Stimulated activated CD8-positive, alpha-beta memory T cell treated with anti-CD3 and anti-CD28 coated beads, Interleukin-4, amount 100 ng/mL, for 48 hours (primary cell): ENCODE results near the gene SERPINE3.

ENCODE experiments used
- DNase-seq: peaks from one replicate; pipeline ENCODE4 v3.0.0-alpha.2; 2020

Gene SERPINE3

DNA sequence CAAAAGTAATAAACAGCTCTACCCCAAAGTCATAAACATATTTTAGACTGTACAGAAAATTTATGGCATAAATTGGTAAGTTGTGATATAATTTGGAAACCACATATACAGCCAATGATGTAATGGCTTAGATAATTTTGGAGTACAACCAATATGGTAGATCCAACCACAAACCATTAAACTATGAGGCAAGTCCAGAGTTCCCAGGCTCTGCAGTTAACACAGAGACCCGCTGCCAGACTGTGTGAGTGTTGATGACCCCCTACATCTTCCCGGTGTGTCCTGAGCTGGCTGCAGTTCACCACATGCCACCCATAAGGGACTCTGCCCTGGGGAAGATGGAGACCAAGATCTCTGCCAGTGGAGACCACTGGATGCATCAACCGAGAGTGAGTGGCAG, 9.9 kb upstream of the SERPINE3 start:
- no peak for DNase-seq

DNA sequence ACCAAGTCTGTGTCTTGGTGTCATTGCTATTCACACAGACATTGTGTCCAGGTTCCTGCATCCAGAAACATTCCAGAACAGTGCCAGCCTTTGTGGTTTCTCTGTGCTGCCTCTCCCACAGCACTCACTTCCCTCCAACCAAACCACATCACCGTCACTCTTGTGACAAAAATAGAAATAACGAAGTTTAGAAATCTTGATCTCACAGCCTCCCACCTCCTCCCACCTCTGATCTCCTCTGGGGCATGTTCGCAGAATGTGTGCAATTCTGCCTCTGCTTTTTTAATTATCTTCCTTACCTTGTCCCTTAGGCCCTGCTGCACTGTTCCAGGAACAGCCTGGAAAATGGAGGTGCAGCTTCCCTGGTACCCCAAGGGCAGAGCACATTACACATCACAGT, 8.7 kb upstream of the SERPINE3 start:
- DNase-seq, result no peak

- DNase-seq, result no peak
Observed at GRCh38 chr13:51331354-51331861, 8.1 kb upstream of the SERPINE3 start.

DNA sequence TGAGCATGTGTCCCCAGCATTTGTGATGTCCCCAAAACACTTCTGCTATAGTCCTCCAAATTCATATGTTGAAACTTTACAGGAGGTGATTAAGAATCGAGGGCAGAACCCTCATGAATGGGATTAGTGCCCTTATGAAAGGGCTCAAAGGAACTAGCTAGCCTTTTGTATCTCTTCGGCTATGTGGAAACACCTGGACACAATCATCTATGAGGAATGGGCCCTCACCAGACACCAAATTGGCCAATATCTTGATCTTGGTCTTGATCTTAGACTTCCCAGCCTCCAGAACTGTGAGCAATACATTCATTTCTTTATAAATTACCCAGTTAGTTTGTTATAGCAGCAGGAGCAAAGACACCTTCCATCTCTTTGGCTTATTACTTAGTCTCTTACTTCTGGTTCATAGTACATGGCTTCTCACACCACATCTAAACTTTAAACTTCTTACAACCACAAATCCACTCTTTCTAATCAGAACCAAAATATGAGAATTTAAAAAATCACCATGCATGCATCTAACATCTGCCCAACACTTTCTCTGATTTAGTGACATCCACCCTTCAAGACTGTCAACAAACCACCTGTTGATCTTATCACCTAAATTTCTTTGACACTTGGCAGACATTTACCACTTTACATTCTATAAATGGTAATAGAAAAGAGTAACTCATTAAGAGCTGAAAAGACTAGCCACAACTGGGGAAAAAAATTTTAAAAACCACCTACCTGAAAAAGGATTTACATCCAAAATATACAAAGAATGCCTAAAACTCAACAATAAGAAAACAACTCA, 6.7 kb upstream of the SERPINE3 start:
- no peak for DNase-seq

- no peak for DNase-seq
Observed at GRCh38 chr13:51333421-51333820, 6.1 kb upstream of the SERPINE3 start.

GRCh38 chr13:51333826-51334225, 5.7 kb upstream of the SERPINE3 start:
- DNase-seq, result no peak

DNA sequence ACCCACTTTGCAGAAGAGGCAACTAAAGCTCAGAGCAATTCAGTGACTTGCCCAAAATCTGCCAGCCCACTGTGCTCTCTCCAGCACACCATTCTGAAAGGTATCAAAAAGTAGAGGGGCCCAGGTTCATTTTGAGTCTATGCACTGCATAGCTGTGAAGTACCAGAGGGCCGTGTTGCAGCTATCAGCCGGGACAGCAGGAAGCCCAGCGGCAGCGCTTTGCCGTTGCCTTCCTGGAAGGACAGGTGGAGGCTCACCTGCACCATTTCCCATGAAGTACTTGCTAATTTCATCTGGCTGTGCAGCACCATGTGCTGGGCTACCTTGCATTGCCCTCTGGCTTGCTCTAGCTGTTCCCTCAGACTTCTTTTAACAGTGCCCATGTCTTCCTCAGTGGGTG, 2.7 kb upstream of the SERPINE3 start:
- no peak for DNase-seq

GRCh38 chr13:51339952-51340732, 651 bp downstream of the SERPINE3 start:
- no peak for DNase-seq

DNA sequence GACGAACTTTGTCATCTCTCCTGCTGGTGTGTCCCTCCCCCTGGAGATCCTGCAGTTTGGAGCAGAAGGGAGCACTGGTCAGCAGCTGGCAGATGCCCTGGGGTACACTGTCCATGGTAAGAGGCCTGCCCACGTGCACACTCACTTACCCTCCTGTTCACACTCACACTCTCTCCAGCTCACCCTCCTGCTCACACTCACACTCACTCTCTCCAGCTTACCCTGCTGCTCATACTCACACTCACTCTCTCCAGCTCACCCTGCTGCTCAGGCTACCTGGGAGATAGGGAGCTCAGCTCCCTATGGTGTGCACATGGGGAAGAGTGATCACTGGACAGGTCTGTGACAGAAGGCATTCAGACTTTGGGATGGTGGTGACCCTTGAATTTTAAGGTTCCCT, 1.7 kb downstream of the SERPINE3 start:
- DNase-seq, result no peak

DNA sequence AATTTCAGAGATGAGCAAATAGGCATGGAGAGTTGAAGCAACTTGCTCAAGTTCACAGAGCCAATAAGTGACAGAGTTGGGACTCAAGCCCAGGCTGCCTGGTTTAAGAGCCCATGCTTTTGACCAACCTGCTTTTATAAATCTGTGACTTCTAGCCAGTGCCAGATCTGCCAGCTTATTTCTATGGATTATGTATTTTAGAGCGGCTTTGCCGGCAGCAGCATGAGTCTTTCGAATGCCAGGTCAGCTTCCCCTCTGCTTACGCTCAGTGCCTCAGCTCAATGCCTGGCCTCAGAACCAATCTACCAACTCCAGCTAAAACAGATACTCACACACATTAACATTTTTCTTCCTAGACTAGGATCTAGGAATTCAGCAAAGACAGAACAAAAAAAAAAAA, 2.3 kb downstream of the SERPINE3 start:
- no peak for DNase-seq

DNA sequence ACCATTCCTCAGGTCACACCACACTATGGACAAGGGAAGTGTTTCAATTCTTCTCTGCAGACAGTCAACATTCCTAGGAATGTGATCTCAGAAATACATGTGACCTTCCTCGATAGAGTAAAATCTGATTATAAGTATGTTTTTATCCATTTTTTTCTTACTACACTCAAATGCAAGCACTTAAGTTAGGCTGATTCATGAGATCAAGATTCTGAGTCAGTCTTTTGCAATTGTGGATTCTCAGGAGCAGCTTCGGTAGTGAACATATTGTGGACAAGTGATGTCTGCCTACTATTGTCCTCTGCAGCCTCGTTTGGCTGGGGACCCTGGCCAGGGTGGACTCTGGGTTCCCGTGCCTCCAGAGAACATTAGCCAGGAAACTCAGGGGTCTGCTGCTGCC, 3.2 kb downstream of the SERPINE3 start:
- no peak for DNase-seq

GRCh38 chr13:51343475-51343874, 4.0 kb downstream of the SERPINE3 start:
- no peak for DNase-seq

- DNase-seq, result no peak
Observed at GRCh38 chr13:51346397-51346796, 6.9 kb downstream of the SERPINE3 start.

DNA sequence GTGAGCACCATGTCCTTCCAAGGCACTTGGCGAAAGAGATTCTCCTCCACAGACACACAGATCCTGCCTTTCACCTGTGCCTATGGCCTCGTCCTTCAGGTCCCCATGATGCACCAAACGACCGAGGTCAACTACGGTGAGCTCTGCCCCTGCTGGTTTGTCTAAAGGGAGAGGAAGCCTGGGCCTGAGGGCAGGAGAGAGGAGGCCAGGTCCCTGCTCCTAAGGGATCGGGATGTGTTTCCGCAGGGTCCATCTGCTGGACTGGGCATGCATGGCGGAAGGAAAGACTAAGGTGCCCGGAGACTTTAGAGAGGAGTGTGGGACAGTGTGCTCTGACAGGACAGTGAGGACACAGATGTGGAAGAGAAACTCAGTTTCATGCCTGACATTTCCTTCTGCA, 7.6 kb downstream of the SERPINE3 start:
- no peak for DNase-seq

- no peak for DNase-seq
Observed at GRCh38 chr13:51348069-51348967, 8.8 kb downstream of the SERPINE3 start.

- no peak for DNase-seq
Observed at GRCh38 chr13:51349016-51349415, 9.5 kb downstream of the SERPINE3 start.

DNA sequence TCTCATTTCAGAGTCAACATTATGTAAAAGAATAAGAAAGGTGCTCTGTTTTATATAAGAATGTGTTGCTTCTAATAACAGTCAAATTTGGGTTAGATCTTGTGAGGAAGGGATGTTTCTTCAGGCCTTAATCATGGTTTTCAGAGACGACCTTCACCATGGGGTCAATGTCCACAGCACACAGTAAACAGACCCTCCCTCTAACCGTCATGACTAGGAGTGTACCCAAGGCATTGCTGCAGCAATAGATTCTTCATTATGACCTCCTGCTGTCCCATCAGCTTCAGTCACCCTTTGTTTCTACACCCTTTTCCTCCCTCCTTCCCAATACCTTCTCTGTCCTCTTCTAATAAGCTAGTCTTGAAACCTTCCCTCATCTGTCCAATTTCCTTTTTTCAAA, 15.7 kb downstream of the SERPINE3 start:
- DNase-seq, result no peak

DNA sequence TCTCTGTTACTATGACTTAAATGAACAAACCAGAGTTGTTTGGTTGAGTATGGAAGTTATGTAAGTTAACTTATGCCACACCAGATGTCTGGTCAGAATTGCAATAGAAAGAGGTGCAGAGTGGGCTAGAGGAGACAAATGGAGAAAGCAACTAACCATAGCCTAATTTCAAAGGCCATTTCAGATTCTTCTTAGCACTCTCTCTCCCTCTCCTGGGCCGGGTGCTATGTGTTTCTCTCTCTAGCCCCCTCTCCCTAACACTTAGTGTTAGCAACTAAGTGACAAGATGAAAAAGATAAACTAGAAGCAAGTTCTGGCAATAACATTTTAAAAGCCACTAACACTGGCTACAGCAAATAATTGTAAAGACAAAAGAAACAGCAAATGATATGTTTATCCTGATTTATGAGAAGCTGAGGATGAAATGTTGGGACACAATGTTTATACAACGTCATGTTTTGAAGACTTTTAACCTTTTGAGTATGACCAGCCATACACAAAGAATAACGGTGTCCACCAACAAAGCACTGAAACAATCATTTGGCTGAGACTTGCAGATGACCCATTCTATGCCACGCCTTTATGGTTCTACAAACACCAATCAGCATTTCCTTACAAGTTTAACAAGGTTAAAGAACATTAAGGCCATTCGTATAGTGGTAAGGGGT, 18.6 kb downstream of the SERPINE3 start:
- no peak for DNase-seq

- DNase-seq, result no peak
Observed at GRCh38 chr13:51359352-51359751, 19.9 kb downstream of the SERPINE3 start.

DNA sequence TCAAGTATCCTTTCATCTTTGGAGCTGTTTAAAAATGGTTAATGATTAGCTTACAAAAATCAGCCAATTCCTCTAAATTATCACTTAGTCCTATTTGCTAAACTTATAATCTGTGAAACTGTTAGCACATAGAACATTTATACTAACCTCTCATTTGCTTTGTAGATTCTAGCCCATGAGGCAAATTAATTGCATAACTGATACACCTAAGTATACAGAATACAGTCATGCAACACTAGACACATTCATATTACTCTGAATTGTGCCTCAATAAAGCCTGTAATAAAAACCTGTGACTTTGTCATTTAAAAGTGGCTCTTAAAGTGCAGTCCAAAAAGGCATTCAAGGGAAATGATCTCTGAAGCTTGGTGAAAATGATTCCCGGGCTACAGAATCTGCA, 21.0 kb downstream of the SERPINE3 start:
- DNase-seq, result no peak

- DNase-seq, result no peak
Observed at GRCh38 chr13:51361106-51361505, 21.6 kb downstream of the SERPINE3 start.

DNA sequence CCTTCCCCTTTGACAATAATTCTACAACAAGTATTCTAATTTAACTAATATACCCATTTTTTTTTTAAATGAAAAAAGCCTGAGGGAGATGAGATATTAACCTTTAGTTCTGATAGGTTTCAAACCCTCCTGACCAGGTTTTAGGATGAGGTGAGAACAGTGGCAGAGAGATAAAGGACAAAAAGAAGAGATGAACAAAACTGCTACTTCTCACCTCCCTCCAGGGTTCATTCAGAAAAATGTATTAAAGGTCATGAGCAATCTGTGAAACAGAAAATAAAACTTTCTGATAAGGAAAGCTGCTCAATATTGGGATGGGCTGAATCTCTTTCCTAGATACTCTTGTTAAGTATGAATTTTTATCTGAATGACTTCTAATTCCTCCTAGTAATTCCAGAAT, 24.1 kb downstream of the SERPINE3 start:
- no peak for DNase-seq
